Measurements from ENCODE around the gene PRPF18.

DNA sequence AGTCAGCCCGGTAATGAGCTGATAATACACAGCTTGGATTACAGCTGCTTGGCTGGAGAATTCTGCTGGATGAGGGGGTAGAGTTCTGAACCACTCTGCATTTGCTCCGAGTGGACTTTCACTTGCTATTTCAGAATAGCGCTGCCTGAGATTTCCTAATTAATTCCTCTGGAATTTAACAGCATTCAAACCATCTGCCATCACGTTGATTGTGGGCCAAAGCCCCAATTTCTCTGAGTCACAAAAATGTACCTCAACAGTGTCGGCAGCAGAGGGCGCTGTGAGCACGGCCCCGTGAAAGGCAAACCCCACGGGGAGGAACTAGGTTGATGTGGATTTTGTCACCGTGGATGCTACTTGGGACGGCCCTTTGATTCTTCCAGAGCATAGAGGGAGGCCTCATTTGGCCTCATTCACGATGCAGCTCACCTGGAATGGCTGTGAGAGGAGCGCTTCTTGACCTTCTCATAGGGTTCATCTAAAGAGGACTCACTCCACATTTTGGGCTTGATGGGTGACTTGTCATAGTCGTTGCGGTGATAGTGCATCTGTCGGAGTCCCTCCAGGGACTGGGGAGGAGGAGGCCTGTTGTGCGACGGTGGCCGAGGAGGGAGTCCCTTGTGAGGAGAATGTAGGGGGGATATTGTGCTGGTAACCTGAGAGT is 73.3 kb downstream of the PRPF18 start:
- TF ChIP-seq, protein P1, sequence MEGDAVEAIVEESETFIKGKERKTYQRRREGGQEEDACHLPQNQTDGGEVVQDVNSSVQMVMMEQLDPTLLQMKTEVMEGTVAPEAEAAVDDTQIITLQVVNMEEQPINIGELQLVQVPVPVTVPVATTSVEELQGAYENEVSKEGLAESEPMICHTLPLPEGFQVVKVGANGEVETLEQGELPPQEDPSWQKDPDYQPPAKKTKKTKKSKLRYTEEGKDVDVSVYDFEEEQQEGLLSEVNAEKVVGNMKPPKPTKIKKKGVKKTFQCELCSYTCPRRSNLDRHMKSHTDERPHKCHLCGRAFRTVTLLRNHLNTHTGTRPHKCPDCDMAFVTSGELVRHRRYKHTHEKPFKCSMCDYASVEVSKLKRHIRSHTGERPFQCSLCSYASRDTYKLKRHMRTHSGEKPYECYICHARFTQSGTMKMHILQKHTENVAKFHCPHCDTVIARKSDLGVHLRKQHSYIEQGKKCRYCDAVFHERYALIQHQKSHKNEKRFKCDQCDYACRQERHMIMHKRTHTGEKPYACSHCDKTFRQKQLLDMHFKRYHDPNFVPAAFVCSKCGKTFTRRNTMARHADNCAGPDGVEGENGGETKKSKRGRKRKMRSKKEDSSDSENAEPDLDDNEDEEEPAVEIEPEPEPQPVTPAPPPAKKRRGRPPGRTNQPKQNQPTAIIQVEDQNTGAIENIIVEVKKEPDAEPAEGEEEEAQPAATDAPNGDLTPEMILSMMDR (conservative IDR thresholded peaks at IDR 0.05; ENCODE audit: low read depth, low read length), result peak; percentile 81
- no peak for TF ChIP-seq EZH2 (IDR thresholded peaks at IDR 0.05; ENCODE audit: low read length, unreplicated experiment)

Data from PC-3 (cell line).